CD4-positive, alpha-beta T cell treated with Interferon gamma for 1 hour (primary cell): Measurements from ENCODE around the gene ANXA6.
"Not testable (repeated sequence)": the region's sequence is repeated elsewhere in the genome, so short reads cannot be mapped to it uniquely, and the experiment has no call there.

Experiments
- DNase-seq: peaks from one replicate; pipeline ENCODE4 v3.0.0-alpha.2; 2020

ANXA6 gene

DNA sequence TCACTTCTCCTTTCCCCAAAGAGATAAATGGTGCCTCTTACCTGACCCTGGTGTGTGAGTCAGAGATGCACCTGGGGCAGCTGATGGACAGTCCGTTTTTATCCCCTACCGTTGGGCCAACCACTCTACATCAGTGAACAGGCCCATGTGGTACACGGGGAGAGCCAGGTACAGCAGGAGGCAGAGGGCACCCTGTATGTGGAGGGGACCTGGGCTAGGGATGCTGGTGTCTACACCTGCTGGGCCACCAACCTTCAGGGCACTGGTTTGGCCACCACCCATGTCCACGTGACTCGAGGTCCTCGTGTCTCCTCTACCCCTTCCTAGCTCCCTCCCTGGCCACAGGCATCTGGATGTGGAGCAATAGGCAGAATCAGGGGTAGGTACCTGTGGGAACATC, 22.7 kb upstream of the ANXA6 start:
- no peak for DNase-seq

GRCh38 chr5:151179489-151179840, 21.9 kb upstream of the ANXA6 start:
- no peak for DNase-seq

DNA sequence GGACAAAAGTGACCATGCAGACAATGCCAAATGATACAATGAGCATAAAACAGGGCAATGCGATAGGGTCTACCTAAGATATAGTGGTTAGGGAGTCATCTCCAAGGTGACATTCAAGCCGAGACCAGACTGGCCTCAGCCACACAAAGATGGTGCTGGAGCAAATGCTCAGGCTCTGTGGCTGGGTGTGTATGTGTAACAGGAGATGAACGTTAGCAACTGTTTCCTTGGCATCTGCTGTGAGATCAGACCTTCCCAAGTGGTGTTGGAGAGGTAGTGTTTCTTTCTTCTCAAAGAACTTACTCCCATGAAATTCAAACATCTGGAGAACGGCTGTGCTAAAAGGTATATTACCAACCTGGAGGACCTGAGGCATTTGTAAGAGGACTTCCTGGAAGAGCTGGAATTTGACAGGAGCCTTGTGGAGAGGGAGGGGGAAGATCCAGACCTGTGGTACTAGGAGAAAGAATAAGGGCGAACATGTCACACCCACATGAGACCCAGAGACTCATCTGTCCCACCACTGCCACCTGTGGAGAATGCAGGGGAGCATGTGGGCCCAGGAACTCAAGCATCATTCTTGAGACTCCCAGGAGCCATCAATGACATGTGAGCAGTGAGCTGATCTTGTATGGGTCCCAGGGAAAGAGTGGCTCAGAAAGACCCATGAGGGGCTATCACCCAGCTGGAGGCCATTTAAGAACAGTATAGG, 21.4 kb upstream of the ANXA6 start:
- DNase-seq = no peak

DNA sequence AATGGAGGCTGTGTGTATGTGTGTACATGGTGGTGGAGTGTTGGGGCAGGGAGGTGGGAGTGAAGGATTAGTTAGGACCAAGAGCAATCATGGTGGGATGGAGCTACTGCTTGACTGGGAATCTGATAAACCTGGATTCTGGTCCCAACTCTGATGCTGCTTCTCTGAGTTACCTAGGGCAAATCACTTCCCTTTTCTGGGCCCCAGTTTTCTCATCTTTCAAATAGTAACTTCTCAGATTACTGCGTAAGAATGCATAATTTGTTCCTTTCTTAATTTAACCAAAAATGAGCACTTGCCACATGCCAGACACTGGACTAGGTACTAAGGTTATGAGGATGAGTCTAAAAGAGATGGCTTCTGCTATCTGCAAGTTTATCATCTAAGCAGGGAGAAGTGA, 20.8 kb upstream of the ANXA6 start:
- DNase-seq = no peak

DNA sequence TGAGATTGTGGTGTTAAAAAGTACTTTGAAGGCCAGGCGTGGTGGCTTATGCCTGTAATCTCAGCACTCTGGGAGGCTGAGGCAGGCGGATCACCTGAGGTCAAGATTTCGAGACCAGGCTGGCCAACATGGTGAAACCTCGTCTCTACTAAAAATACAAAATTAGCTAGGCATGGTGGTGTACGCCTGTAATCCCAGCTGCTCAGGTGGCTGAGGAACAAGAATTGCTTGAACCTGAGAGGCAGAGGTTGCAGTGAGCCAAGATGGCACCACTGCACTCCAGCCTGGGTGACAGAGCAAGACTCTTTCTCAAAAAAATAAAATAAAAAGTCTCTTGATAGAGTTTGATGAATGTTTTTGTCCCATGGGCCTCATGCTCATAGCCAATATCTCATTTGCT, 18.7 kb upstream of the ANXA6 start:
- DNase-seq = not testable (repeated sequence)

- DNase-seq = no peak
These were observed 17.1 kb upstream of the ANXA6 start for GRCh38 chr5:151174612-151175101.

GRCh38 chr5:151173711-151174611, 16.4 kb upstream of the ANXA6 start:
- DNase-seq = no peak

- no peak for DNase-seq
These were observed 13.9 kb upstream of the ANXA6 start for GRCh38 chr5:151171529-151171928.

GRCh38 chr5:151168602-151169344, 11.2 kb upstream of the ANXA6 start:
- DNase-seq = no peak

DNA sequence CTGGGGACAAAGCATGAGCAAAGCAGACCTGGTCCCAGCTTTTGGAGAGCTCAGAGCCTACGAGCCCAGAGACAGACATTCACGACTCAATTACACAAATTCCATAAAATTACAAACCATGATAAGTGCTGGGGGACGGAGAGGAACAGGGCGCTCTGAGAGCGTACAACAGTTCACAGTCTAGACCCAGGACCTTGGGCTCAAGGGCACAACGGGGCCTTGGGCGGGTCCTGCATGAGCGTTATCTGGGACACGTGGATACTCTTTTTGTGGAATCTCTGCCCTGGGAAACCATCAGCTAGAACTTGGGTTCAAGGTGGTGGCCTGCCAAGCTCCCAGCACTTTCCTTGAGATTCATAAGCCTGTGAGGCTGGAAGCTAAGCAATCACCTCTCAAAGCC, 9.4 kb upstream of the ANXA6 start:
- no peak for DNase-seq

DNA sequence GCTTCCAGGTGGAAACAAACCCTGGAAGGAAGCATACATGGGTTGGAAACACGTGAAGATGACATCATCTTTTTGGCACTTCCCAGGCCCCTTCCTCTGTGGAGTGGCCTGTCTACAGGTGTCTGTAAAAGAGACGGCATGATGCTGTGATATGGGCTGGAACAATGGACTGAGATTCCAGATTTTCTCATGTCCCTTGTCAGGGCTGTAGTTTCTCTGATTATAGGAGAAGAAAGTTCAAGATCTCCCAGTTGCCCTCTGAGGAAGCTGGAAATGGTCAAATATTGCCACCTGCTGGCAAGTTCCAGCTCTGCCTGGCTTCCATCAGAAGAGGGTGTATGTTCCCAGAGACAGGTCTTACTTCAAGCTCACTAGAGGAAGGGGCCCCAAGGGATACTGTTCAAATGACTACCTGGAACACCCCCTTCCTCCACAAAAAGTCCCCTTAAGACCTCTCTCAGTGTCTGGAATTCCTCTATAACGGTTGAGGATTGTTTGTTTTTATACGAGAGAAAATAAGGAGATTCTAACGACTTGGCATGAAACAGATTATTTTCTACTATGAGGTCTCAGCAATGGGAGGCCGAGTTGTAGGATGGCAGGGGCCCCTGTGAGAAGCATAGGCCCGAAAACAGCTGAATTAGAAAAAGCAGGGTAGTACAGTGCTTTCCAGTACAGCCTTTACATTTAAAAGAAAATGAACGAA, 7.3 kb upstream of the ANXA6 start:
- peak; percentile 80 for DNase-seq

DNA sequence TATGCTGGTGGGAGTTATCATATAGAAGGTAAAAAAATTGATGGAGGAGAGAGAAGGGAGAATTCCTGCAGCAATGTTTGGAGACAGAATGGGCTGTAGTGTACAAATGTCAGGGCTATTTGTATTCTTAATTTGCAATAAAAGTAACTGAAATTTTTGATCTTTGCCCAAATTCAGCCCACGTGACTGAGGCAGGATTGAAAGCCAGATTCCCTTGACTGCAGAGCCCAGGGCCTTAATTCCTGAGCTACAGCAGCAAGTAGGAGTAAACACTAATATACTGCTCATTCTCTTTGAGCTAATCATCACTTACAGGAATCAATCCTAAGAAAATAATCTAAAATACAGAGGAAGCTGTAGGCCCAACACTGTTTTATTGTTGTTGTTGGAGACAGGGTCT, 5.2 kb upstream of the ANXA6 start:
- no peak for DNase-seq

GRCh38 chr5:151159649-151160373, 2.2 kb upstream of the ANXA6 start:
- no peak for DNase-seq

GRCh38 chr5:151158287-151158661, 695 bp upstream of the ANXA6 start:
- DNase-seq = no peak

GRCh38 chr5:151156507-151157420, 815 bp downstream of the ANXA6 start:
- no peak for DNase-seq

GRCh38 chr5:151155775-151156506, 1.6 kb downstream of the ANXA6 start:
- no peak for DNase-seq

- peak; percentile 34 for DNase-seq
These were observed 2.4 kb downstream of the ANXA6 start for GRCh38 chr5:151154931-151155774.

DNA sequence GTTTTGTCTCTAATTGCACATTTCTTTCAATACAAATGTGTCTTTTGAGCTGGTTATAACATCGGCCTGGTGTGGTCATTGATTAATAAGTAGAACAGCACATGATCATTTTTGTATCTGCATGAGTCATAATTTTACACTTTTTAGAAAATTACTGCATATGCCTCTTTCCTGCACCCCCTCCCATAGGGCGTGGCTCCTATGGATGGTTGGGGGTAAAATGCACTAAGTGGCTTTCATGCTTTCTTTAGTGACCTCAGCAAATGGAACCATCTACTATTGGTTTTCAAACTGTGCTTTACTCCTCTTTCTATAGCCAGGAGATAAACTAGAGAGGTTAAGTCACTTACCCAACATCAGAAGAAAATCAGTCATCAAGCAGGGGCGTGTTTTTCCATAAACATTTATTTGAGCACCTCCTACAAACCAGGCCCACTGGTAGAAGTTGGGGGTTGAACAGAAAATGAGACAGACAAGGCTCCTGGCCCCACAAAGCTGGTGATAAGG, 3.8 kb downstream of the ANXA6 start:
- DNase-seq = no peak

GRCh38 chr5:151153300-151153699, 4.3 kb downstream of the ANXA6 start:
- DNase-seq = no peak
